ENCODE measurements around the gene UBAC2. TPM values are rescaled to one million over a fixed set of nuclear protein-coding genes. Genes with fewer than 3 reads are reported as not detected.
"Not testable (repeated sequence)": the region's sequence is repeated elsewhere in the genome, so short reads cannot be mapped to it uniquely, and the experiment has no call there.

Gene UBAC2
- total and polyA plus RNA-seq, 4 donors = 49.9 to 77.1 (median 53.7) TPM

GRCh38 chr13:99406799-99407201 lies 206.1 kb downstream of the UBAC2 start:
- Histone ChIP-seq H3K27me3 (ENCODE audit: control insufficient read depth in 3 of 3, insufficient read depth in 3 of 3, low read length in 2 of 3) (no peaks in the 10 kb centered on the region), H3K4me3 (no peak overlapping the region), H3K36me3 (ENCODE audit: control insufficient read depth in 4 of 4, insufficient read depth in 4 of 4, low read length in 4 of 4) (no peaks in the 10 kb centered on the region), H3K27ac (ENCODE audit: low read depth in 1 of 2, low read length in 1 of 2) (no peak overlapping the region), H3K9me3 (ENCODE audit: control insufficient read depth in 4 of 4, insufficient read depth in 3 of 4, low read length in 3 of 4) (peaks cover 0 to 5% (median 0%) of the 10 kb centered on the region in 4 donors), H3K4me1 (ENCODE audit: control insufficient read depth in 5 of 5, insufficient read depth in 5 of 5, low read length in 5 of 5) (no peaks in the 10 kb centered on the region), H3K9ac (ENCODE audit: insufficient read depth in 1 of 2, low read length in 2 of 2) (no peak overlapping the region)
- DNase-seq = peak in 2 of 3 donors; percentile 29 to 53
- no peak for TF ChIP-seq CTCF (IDR thresholded peaks at IDR 0.05; ENCODE audit: control extremely low read depth, extremely low read depth)
- peak; percentile 27 for ATAC-seq (ENCODE audit: insufficient read depth, low FRiP score)
- 23 to 40% methylated on average over 6 of the region's 6 CpGs for WGBS, 2 donors

- no peak for TF ChIP-seq CTCF (IDR thresholded peaks at IDR 0.05; ENCODE audit: control extremely low read depth, extremely low read depth)
- H3K36me3 ChIP-seq (ENCODE audit: control insufficient read depth in 4 of 4, insufficient read depth in 4 of 4, low read length in 4 of 4) = no peaks in the 10 kb centered on the region
- H3K9me3 ChIP-seq (ENCODE audit: control insufficient read depth in 4 of 4, insufficient read depth in 3 of 4, low read length in 3 of 4) = peaks cover 0 to 10% (median 0%) of the 10 kb centered on the region in 4 donors
- H3K9ac ChIP-seq (ENCODE audit: insufficient read depth in 1 of 2, low read length in 2 of 2) = no peak overlapping the region
- no peak for DNase-seq
- H3K27ac ChIP-seq (ENCODE audit: low read depth in 1 of 2, low read length in 1 of 2) = no peak overlapping the region
- no peak overlapping the region for H3K4me3 ChIP-seq
- 90 to 95% methylated on average over 19 to 31 of the region's 33 CpGs for WGBS, 2 donors
- H3K4me1 ChIP-seq (ENCODE audit: control insufficient read depth in 5 of 5, insufficient read depth in 5 of 5, low read length in 5 of 5) = no peaks in the 10 kb centered on the region
- ATAC-seq (ENCODE audit: insufficient read depth, low FRiP score) = no peak
- no peaks in the 10 kb centered on the region for H3K27me3 ChIP-seq (ENCODE audit: control insufficient read depth in 3 of 3, insufficient read depth in 3 of 3, low read length in 2 of 3)
Measured at GRCh38 chr13:99407906-99408702, 207.4 kb downstream of the UBAC2 start.

GRCh38 chr13:99408703-99409000 lies 208.0 kb downstream of the UBAC2 start:
- H3K27ac ChIP-seq (ENCODE audit: low read depth in 1 of 2, low read length in 1 of 2) = no peak overlapping the region
- H3K4me3 ChIP-seq = no peak overlapping the region
- no peaks in the 10 kb centered on the region for H3K36me3 ChIP-seq (ENCODE audit: control insufficient read depth in 4 of 4, insufficient read depth in 4 of 4, low read length in 4 of 4)
- no peaks in the 10 kb centered on the region for H3K4me1 ChIP-seq (ENCODE audit: control insufficient read depth in 5 of 5, insufficient read depth in 5 of 5, low read length in 5 of 5)
- no peaks in the 10 kb centered on the region for H3K27me3 ChIP-seq (ENCODE audit: control insufficient read depth in 3 of 3, insufficient read depth in 3 of 3, low read length in 2 of 3)
- WGBS, 2 donors = 97 to 98% methylated on average over 10 of the region's 10 CpGs
- no peak for ATAC-seq (ENCODE audit: insufficient read depth, low FRiP score)
- DNase-seq = no peak
- no peak overlapping the region for H3K9ac ChIP-seq (ENCODE audit: insufficient read depth in 1 of 2, low read length in 2 of 2)
- TF ChIP-seq CTCF (IDR thresholded peaks at IDR 0.05; ENCODE audit: control extremely low read depth, extremely low read depth) = no peak
- peaks cover 0 to 10% (median 0%) of the 10 kb centered on the region in 4 donors for H3K9me3 ChIP-seq (ENCODE audit: control insufficient read depth in 4 of 4, insufficient read depth in 3 of 4, low read length in 3 of 4)

- H3K36me3 ChIP-seq (ENCODE audit: control insufficient read depth in 4 of 4, insufficient read depth in 4 of 4, low read length in 4 of 4); H3K4me1 ChIP-seq (ENCODE audit: control insufficient read depth in 5 of 5, insufficient read depth in 5 of 5, low read length in 5 of 5); ATAC-seq (ENCODE audit: insufficient read depth, low FRiP score); DNase-seq; H3K9ac ChIP-seq (ENCODE audit: insufficient read depth in 1 of 2, low read length in 2 of 2); H3K27me3 ChIP-seq (ENCODE audit: control insufficient read depth in 3 of 3, insufficient read depth in 3 of 3, low read length in 2 of 3); H3K27ac ChIP-seq (ENCODE audit: low read depth in 1 of 2, low read length in 1 of 2); H3K4me3 ChIP-seq: not testable (repeated sequence)
- 84 to 94% methylated on average over 11 of the region's 11 CpGs for WGBS, 2 donors
- peaks cover 0 to 10% (median 0%) of the 10 kb centered on the region in 4 donors for H3K9me3 ChIP-seq (ENCODE audit: control insufficient read depth in 4 of 4, insufficient read depth in 3 of 4, low read length in 3 of 4)
Measured at GRCh38 chr13:99409461-99410083, 208.9 kb downstream of the UBAC2 start.

GRCh38 chr13:99410646-99411475 lies 210.2 kb downstream of the UBAC2 start:
- whole genome bisulfite sequencing, 2 donors = 90 to 94% methylated on average over 13 of the region's 13 CpGs
- ATAC-seq (ENCODE audit: insufficient read depth, low FRiP score); DNase-seq: not testable (repeated sequence)

More at GRCh38 chr13:99410646-99411475, 210.2 kb downstream of the UBAC2 start:
- not testable (repeated sequence) for H3K4me1 ChIP-seq (ENCODE audit: control insufficient read depth in 5 of 5, insufficient read depth in 5 of 5, low read length in 5 of 5); H3K4me3 ChIP-seq; H3K27ac ChIP-seq (ENCODE audit: low read depth in 1 of 2, low read length in 1 of 2); H3K27me3 ChIP-seq (ENCODE audit: control insufficient read depth in 3 of 3, insufficient read depth in 3 of 3, low read length in 2 of 3); H3K9ac ChIP-seq (ENCODE audit: insufficient read depth in 1 of 2, low read length in 2 of 2); H3K36me3 ChIP-seq (ENCODE audit: control insufficient read depth in 4 of 4, insufficient read depth in 4 of 4, low read length in 4 of 4)
- peaks cover 0 to 10% (median 0%) of the 10 kb centered on the region in 4 donors for H3K9me3 ChIP-seq (ENCODE audit: control insufficient read depth in 4 of 4, insufficient read depth in 3 of 4, low read length in 3 of 4)
